MCF 10A (cell line): Measurements from ENCODE around the gene ADGRA3. TPM values are rescaled to one million over a fixed set of nuclear protein-coding genes. Genes with fewer than 3 reads are reported as not detected.

Source experiments
- BruUV-seq: library from RNA; stranded (reverse); fragments of 400-500 nt; replicated peaks from 2 replicates; lab custom pipeline; 2021; lab: Mats Ljungman, UMichigan
- CTCF ChIA-PET: fragments of 300-600 bp; sonication (Branson Sonifier 250); formaldehyde crosslinking; extraction: SDS; loops from one replicate; lab custom pipeline; 2021; ENCODE audit warnings: antibody characterized with exemption, inconsistent platforms; lab: Yijun Ruan, JAX
- POLR2A ChIA-PET: fragments of 300-600, 350-650 bp; sonication (Branson Sonifier 250); formaldehyde crosslinking; extraction: SDS; loops from one replicate; lab custom pipeline; 2020; ENCODE audit warnings: antibody characterized with exemption, inconsistent platforms; lab: Yijun Ruan, JAX
- DNase-seq: peaks from one replicate; pipeline ENCODE4 v3.0.0-alpha.2; 2018; ENCODE audit not compliant: unreplicated experiment
- H3K27ac Mint-ChIP-seq: one replicate; pipeline ENCODE4 v1.8.0; 2022; ENCODE audit warnings: mild to moderate bottlenecking, low read depth, mixed read lengths; ENCODE audit not compliant: unreplicated experiment
- H3K27me3 Mint-ChIP-seq: one replicate; pipeline ENCODE4 v1.8.0; 2022; ENCODE audit warnings: mixed read lengths; ENCODE audit not compliant: insufficient read depth, unreplicated experiment
- H3K36me3 Mint-ChIP-seq: one replicate; pipeline ENCODE4 v1.8.0; 2022; ENCODE audit warnings: mild to moderate bottlenecking, moderate library complexity, mixed read lengths; ENCODE audit not compliant: insufficient read depth, unreplicated experiment
- H3K4me1 Mint-ChIP-seq: one replicate; pipeline ENCODE4 v1.8.0; 2022; ENCODE audit warnings: mixed read lengths; ENCODE audit not compliant: insufficient read depth, unreplicated experiment
- H3K4me3 Mint-ChIP-seq: one replicate; pipeline ENCODE4 v1.8.0; 2022; ENCODE audit warnings: mild to moderate bottlenecking, moderate library complexity, mixed read lengths; ENCODE audit not compliant: unreplicated experiment
- H3K9me3 Mint-ChIP-seq: one replicate; pipeline ENCODE4 v1.8.0; 2022; ENCODE audit warnings: mixed read lengths; ENCODE audit not compliant: unreplicated experiment
- CTCF ChIP-seq: fragments of 200-600 bp; IDR thresholded peaks from one replicate; pipeline ENCODE4 v1.8.0; 2022; ENCODE audit warnings: antibody characterized with exemption, mild to moderate bottlenecking; ENCODE audit not compliant: unreplicated experiment
- intact Hi-C: fragments of 100-400 bp; cut with micrococcal nuclease; formaldehyde crosslinking; loops from 2 replicates; pipeline ENCODE4 v1.14.1; 2022
- total RNA-seq: library from RNA; stranded (reverse); gene quantifications from 2 replicates; pipeline ENCODE4 v1.2.3, GENCODE V29; 2022

The ADGRA3 gene
- total RNA-seq, 1 experiment from 2014 or later, result 25.2 TPM

GRCh38 chr4:22500831-22501714, 14.8 kb downstream of the ADGRA3 start:
- intact Hi-C loops, result loop anchor here (2.0 kb wide), 1 partner anchor 14 kb away; no protein-coding TSS in a partner anchor

GRCh38 chr4:22500128-22500611, 15.7 kb downstream of the ADGRA3 start:
- Mint-ChIP-seq H3K4me1 (peaks cover 19% of the 10 kb centered on the region), H3K9me3 (no peaks in the 10 kb centered on the region), H3K4me3 (peak overlapping the region; percentile 48), H3K27me3 (no peaks in the 10 kb centered on the region), H3K36me3 (peaks cover 5% of the 10 kb centered on the region), H3K27ac (no peak overlapping the region)
- POLR2A ChIA-PET, result interaction anchor here (0.6 to 7.1 kb wide), 7 partner anchors 10 to 62 kb away, joined by 3 to 145 read pairs (median 7); partner anchors contain the start of gene ADGRA3
- intact Hi-C loops, result loop anchor here (2.0 kb wide), 1 partner anchor 15 kb away; no protein-coding TSS in a partner anchor
- CTCF ChIA-PET, result interaction anchor here (0.7 to 1.1 kb wide), 3 partner anchors 14 to 107 kb away, joined by 3 to 5 read pairs (median 5); no protein-coding TSS in a partner anchor
- peak; percentile 82 for DNase-seq
- BruUV-seq, result no TSS peak
- no peak for TF ChIP-seq CTCF

More at GRCh38 chr4:22500831-22501714, 14.8 kb downstream of the ADGRA3 start:
- no peak for TF ChIP-seq CTCF
- H3K36me3 Mint-ChIP-seq, result peaks cover 5% of the 10 kb centered on the region
- no peak overlapping the region for H3K27ac Mint-ChIP-seq
- BruUV-seq, result no TSS peak
- CTCF ChIA-PET, result interaction anchor here (0.5 to 1.3 kb wide), 6 partner anchors 14 to 630 kb away, joined by 3 to 8 read pairs (median 4); no protein-coding TSS in a partner anchor
- H3K4me3 Mint-ChIP-seq, result peak overlapping the region; percentile 24
- DNase-seq, result peak; percentile 87
- no peaks in the 10 kb centered on the region for H3K9me3 Mint-ChIP-seq
- peaks cover 24% of the 10 kb centered on the region for H3K4me1 Mint-ChIP-seq
- POLR2A ChIA-PET, result interaction anchor here (0.6 to 7.1 kb wide), 13 partner anchors 8 to 324 kb away, joined by 3 to 145 read pairs (median 6); partner anchors contain the start of gene ADGRA3
- no peaks in the 10 kb centered on the region for H3K27me3 Mint-ChIP-seq

- no TSS peak for BruUV-seq
- Mint-ChIP-seq H3K36me3 (peaks cover 3% of the 10 kb centered on the region), H3K4me3 (no peak overlapping the region), H3K27me3 (no peaks in the 10 kb centered on the region), H3K9me3 (no peaks in the 10 kb centered on the region), H3K27ac (no peak overlapping the region), H3K4me1 (peaks cover 10% of the 10 kb centered on the region)
- peak; percentile 57 for DNase-seq
- intact Hi-C loops, result no loop called here
- no peak for TF ChIP-seq CTCF
- ChIA-PET POLR2A (interaction anchor here (0.8 to 7.1 kb wide), 4 partner anchors 15 to 26 kb away, joined by 4 to 145 read pairs (median 34); partner anchors contain the start of gene ADGRA3), CTCF (interaction anchor here (0.6 to 1.4 kb wide), 3 partner anchors 11 to 264 kb away, joined by 3 to 4 read pairs (median 3); no protein-coding TSS in a partner anchor)
Measured at GRCh38 chr4:22498866-22499265, 17.0 kb downstream of the ADGRA3 start.
